ENCODE data around the gene CIT. TPM values are rescaled to one million over a fixed set of nuclear protein-coding genes. Genes with fewer than 3 reads are reported as not detected.

Gene CIT
- polyA plus RNA-seq, 3 donors = 0.03 TPM; not detected in 2

DNA sequence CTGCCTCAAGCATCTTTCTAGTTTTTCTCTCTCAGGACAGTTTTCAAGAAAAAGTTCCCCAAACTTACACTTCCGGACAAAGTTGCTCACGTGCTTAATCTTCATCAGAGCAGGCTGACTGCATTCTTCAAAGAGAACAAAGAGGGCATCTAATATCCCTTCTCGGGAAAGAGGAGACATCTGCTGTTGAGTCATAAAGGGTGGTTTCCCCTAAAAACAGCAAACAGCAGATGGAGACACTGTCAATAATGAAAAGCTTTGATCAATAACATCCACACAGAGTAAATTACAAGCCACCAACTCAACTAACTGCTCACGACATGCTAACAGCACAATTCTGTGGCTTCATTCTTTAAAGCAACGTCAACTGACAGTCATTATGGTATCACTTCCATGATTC is 8.1 kb downstream of the CIT start:
- DNase-seq = no peak
- no peaks in the 10 kb centered on the region for H3K9me3 Mint-ChIP-seq
- WGBS (ENCODE audit: insufficient coverage) = 88% methylated on average over 4 of the region's 5 CpGs
- no peaks in the 10 kb centered on the region for H3K4me1 Mint-ChIP-seq
- H3K9me3 ChIP-seq (replicated peaks in 1 of 2; ENCODE audit: control insufficient read depth in 1 of 2, insufficient read depth in 1 of 2, low read length in 2 of 2) = no peaks in the 10 kb centered on the region
- H3K79me2 ChIP-seq (ENCODE audit: insufficient read depth, low read length) = peaks cover 4% of the 10 kb centered on the region
- H3K36me3 ChIP-seq (replicated peaks in 1 of 2; ENCODE audit: control insufficient read depth in 1 of 2, insufficient read depth in 2 of 2, low read length in 2 of 2) = peaks cover 34 to 86% of the 10 kb centered on the region in 2 donors
- no peak overlapping the region for H3K4me2 ChIP-seq (replicated peaks; ENCODE audit: extremely low read depth, low read length, poor library complexity, severe bottlenecking)
- no peaks in the 10 kb centered on the region for H3K4me1 ChIP-seq (ENCODE audit: control insufficient read depth in 1 of 2, insufficient read depth in 2 of 2, low read length in 2 of 2)
- H4K20me1 ChIP-seq (ENCODE audit: insufficient read depth, low read length) = no peaks in the 10 kb centered on the region
- no peak overlapping the region for H3K9ac ChIP-seq (ENCODE audit: insufficient read depth, low read length, poor library complexity, severe bottlenecking)
- H3K27ac ChIP-seq (ENCODE audit: low read depth in 1 of 2, low read length in 2 of 2) = peak overlapping the region in 1 of 2 donors; percentile 53
- no peak overlapping the region for H3K27ac Mint-ChIP-seq
- no peak overlapping the region for H3K4me3 Mint-ChIP-seq
- no peaks in the 10 kb centered on the region for H3K27me3 Mint-ChIP-seq (ENCODE audit: low read depth in 3 of 3)
- H3K27me3 ChIP-seq (ENCODE audit: control insufficient read depth in 2 of 2, insufficient read depth in 2 of 2, low read length in 2 of 2) = no peaks in the 10 kb centered on the region
- intact Hi-C loops (cut with micrococcal nuclease) = no loop called here
- H3K4me3 ChIP-seq (replicated peaks in 1 of 3; ENCODE audit: low read depth in 2 of 3, low read length in 3 of 3) = no peak overlapping the region
- TF ChIP-seq, protein P1, sequence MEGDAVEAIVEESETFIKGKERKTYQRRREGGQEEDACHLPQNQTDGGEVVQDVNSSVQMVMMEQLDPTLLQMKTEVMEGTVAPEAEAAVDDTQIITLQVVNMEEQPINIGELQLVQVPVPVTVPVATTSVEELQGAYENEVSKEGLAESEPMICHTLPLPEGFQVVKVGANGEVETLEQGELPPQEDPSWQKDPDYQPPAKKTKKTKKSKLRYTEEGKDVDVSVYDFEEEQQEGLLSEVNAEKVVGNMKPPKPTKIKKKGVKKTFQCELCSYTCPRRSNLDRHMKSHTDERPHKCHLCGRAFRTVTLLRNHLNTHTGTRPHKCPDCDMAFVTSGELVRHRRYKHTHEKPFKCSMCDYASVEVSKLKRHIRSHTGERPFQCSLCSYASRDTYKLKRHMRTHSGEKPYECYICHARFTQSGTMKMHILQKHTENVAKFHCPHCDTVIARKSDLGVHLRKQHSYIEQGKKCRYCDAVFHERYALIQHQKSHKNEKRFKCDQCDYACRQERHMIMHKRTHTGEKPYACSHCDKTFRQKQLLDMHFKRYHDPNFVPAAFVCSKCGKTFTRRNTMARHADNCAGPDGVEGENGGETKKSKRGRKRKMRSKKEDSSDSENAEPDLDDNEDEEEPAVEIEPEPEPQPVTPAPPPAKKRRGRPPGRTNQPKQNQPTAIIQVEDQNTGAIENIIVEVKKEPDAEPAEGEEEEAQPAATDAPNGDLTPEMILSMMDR (IDR thresholded peaks at IDR 0.05) = no peak
- H3K36me3 Mint-ChIP-seq = peaks cover 46 to 82% of the 10 kb centered on the region in 2 donors
- H2AFZ ChIP-seq (ENCODE audit: insufficient read depth, low read depth, low read length, poor library complexity, severe bottlenecking) = no peak overlapping the region

DNA sequence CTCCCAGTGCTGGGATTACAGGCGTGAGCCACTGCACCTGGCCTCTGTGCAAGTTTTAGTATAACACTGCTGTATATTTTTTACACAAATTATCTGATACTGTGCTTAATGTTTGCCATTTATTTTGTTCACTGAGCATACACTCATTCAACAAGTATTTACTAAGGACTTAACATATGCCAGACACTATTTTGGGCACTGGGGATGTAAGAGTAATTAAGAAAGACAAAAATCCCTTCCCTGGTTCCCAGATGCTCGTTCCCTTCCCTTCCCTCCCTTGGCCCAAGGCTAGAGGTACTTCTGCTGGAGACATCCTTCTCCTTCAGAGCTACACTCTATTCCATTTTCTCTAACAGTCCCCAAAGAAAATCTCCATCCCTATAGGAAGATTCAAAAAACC is 12.5 kb downstream of the CIT start:
- intact Hi-C loops (cut with micrococcal nuclease) = no loop called here
- no peak overlapping the region for H3K4me3 ChIP-seq (replicated peaks in 1 of 3; ENCODE audit: low read depth in 2 of 3, low read length in 3 of 3)
- H3K27ac Mint-ChIP-seq = no peak overlapping the region
- H4K20me1 ChIP-seq (ENCODE audit: insufficient read depth, low read length) = no peaks in the 10 kb centered on the region
- no peaks in the 10 kb centered on the region for H3K9me3 Mint-ChIP-seq
- H3K27me3 Mint-ChIP-seq (ENCODE audit: low read depth in 3 of 3) = no peaks in the 10 kb centered on the region
- H3K36me3 ChIP-seq (replicated peaks in 1 of 2; ENCODE audit: control insufficient read depth in 1 of 2, insufficient read depth in 2 of 2, low read length in 2 of 2) = peaks cover 28 to 74% of the 10 kb centered on the region in 2 donors
- H3K4me1 Mint-ChIP-seq = no peaks in the 10 kb centered on the region
- H2AFZ ChIP-seq (ENCODE audit: insufficient read depth, low read depth, low read length, poor library complexity, severe bottlenecking) = no peak overlapping the region
- H3K27ac ChIP-seq (ENCODE audit: low read depth in 1 of 2, low read length in 2 of 2) = no peak overlapping the region
- no peak overlapping the region for H3K9ac ChIP-seq (ENCODE audit: insufficient read depth, low read length, poor library complexity, severe bottlenecking)
- peaks cover 42 to 62% of the 10 kb centered on the region in 2 donors for H3K36me3 Mint-ChIP-seq
- DNase-seq = no peak
- H3K27me3 ChIP-seq (ENCODE audit: control insufficient read depth in 2 of 2, insufficient read depth in 2 of 2, low read length in 2 of 2) = no peaks in the 10 kb centered on the region
- H3K4me1 ChIP-seq (ENCODE audit: control insufficient read depth in 1 of 2, insufficient read depth in 2 of 2, low read length in 2 of 2) = peaks cover 0 to 4% of the 10 kb centered on the region in 2 donors
- H3K4me2 ChIP-seq (replicated peaks; ENCODE audit: extremely low read depth, low read length, poor library complexity, severe bottlenecking) = no peak overlapping the region
- peaks cover 10% of the 10 kb centered on the region for H3K79me2 ChIP-seq (ENCODE audit: insufficient read depth, low read length)
- no peak overlapping the region for H3K4me3 Mint-ChIP-seq
- WGBS (ENCODE audit: insufficient coverage) = no CpG with 5 or more reads among the region's 2 CpGs
- TF ChIP-seq, protein P1 (IDR thresholded peaks at IDR 0.05) = no peak
- no peaks in the 10 kb centered on the region for H3K9me3 ChIP-seq (replicated peaks in 1 of 2; ENCODE audit: control insufficient read depth in 1 of 2, insufficient read depth in 1 of 2, low read length in 2 of 2)
